ENCODE results near the gene RRAGD. TPM values are rescaled to one million over a fixed set of nuclear protein-coding genes. Genes with fewer than 3 reads are reported as not detected.

RRAGD gene
- total RNA-seq, 1 donor from 2014 or later, result 3.8 TPM

- Histone ChIP-seq H4K20me1 (ENCODE audit: insufficient read depth, low read length) (no peaks in the 10 kb centered on the region), H3K36me3 (ENCODE audit: insufficient read depth, low read length) (no peaks in the 10 kb centered on the region), H3K4me2 (ENCODE audit: low read length) (no peak overlapping the region), H3K27me3 (ENCODE audit: insufficient read depth, low read length) (no peaks in the 10 kb centered on the region), H3K4me3 (ENCODE audit: insufficient read depth, low read depth, low read length) (no peak overlapping the region), H3K9ac (ENCODE audit: low read length) (no peak overlapping the region), H3K27ac (ENCODE audit: low read depth, low read length) (no peak overlapping the region), H3K9me3 (ENCODE audit: insufficient read depth, low read depth, low read length) (no peaks in the 10 kb centered on the region), H2AFZ (ENCODE audit: low read depth, low read length) (no peak overlapping the region), H3K4me1 (ENCODE audit: insufficient read depth, low read length) (no peaks in the 10 kb centered on the region), H3K79me2 (ENCODE audit: insufficient read depth, low read length) (no peaks in the 10 kb centered on the region)
- DNase-seq (ENCODE audit: low read depth) (no peak), FAIRE-seq (no peak)
- H3K36me3 Mint-ChIP-seq (ENCODE audit: low read depth, unreplicated experiment), result peaks cover 4% of the 10 kb centered on the region
- H3K9me3 Mint-ChIP-seq (ENCODE audit: unreplicated experiment), result no peaks in the 10 kb centered on the region
- H3K27me3 Mint-ChIP-seq (ENCODE audit: low read depth, unreplicated experiment), result no peaks in the 10 kb centered on the region
- H3K4me3 Mint-ChIP-seq (ENCODE audit: unreplicated experiment), result no peak overlapping the region
- TF ChIP-seq CTCF (IDR thresholded peaks at IDR 0.05; ENCODE audit: insufficient read depth, low read depth, low read length) (no peak), EZH2 (IDR thresholded peaks at IDR 0.05; ENCODE audit: insufficient read depth, low read length) (no peak)
- H3K4me1 Mint-ChIP-seq (ENCODE audit: low read depth, unreplicated experiment), result no peaks in the 10 kb centered on the region
- no peak overlapping the region for H3K27ac Mint-ChIP-seq (ENCODE audit: unreplicated experiment)
Observed at GRCh38 chr6:89459501-89459900, 47.4 kb upstream of the RRAGD start.

- Mint-ChIP-seq H3K9me3 (ENCODE audit: unreplicated experiment) (no peaks in the 10 kb centered on the region), H3K4me1 (ENCODE audit: low read depth, unreplicated experiment) (peaks cover 5% of the 10 kb centered on the region), H3K27ac (ENCODE audit: unreplicated experiment) (no peak overlapping the region), H3K4me3 (ENCODE audit: unreplicated experiment) (no peak overlapping the region), H3K27me3 (ENCODE audit: low read depth, unreplicated experiment) (no peaks in the 10 kb centered on the region), H3K36me3 (ENCODE audit: low read depth, unreplicated experiment) (peaks cover 4% of the 10 kb centered on the region)
- H3K9ac ChIP-seq (ENCODE audit: low read length), result no peak overlapping the region
- TF ChIP-seq CTCF (IDR thresholded peaks at IDR 0.05; ENCODE audit: insufficient read depth, low read depth, low read length) (no peak), EZH2 (IDR thresholded peaks at IDR 0.05; ENCODE audit: insufficient read depth, low read length) (no peak)
- H4K20me1 ChIP-seq (ENCODE audit: insufficient read depth, low read length), result no peaks in the 10 kb centered on the region
- no peak for DNase-seq (ENCODE audit: low read depth)
- no peak overlapping the region for H3K4me2 ChIP-seq (ENCODE audit: low read length)
- H3K79me2 ChIP-seq (ENCODE audit: insufficient read depth, low read length), result no peaks in the 10 kb centered on the region
- FAIRE-seq, result no peak
- H3K36me3 ChIP-seq (ENCODE audit: insufficient read depth, low read length), result no peaks in the 10 kb centered on the region
- no peaks in the 10 kb centered on the region for H3K4me1 ChIP-seq (ENCODE audit: insufficient read depth, low read length)
- H3K27me3 ChIP-seq (ENCODE audit: insufficient read depth, low read length), result no peaks in the 10 kb centered on the region
- no peak overlapping the region for H2AFZ ChIP-seq (ENCODE audit: low read depth, low read length)
- no peak overlapping the region for H3K27ac ChIP-seq (ENCODE audit: low read depth, low read length)
- H3K9me3 ChIP-seq (ENCODE audit: insufficient read depth, low read depth, low read length), result no peaks in the 10 kb centered on the region
- H3K4me3 ChIP-seq (ENCODE audit: insufficient read depth, low read depth, low read length), result no peak overlapping the region
Observed at GRCh38 chr6:89458704-89459103, 46.6 kb upstream of the RRAGD start.

GRCh38 chr6:89454300-89454699, 42.2 kb upstream of the RRAGD start:
- no peak for FAIRE-seq

More at GRCh38 chr6:89454300-89454699, 42.2 kb upstream of the RRAGD start:
- H3K4me3 Mint-ChIP-seq (ENCODE audit: unreplicated experiment), result no peak overlapping the region
- H3K4me1 Mint-ChIP-seq (ENCODE audit: low read depth, unreplicated experiment), result peaks cover 5% of the 10 kb centered on the region
- no peak overlapping the region for H2AFZ ChIP-seq (ENCODE audit: low read depth, low read length)
- H3K36me3 ChIP-seq (ENCODE audit: insufficient read depth, low read length), result no peaks in the 10 kb centered on the region
- no peak overlapping the region for H3K27ac Mint-ChIP-seq (ENCODE audit: unreplicated experiment)
- H3K9me3 ChIP-seq (ENCODE audit: insufficient read depth, low read depth, low read length), result no peaks in the 10 kb centered on the region
- TF ChIP-seq EZH2 (IDR thresholded peaks at IDR 0.05; ENCODE audit: insufficient read depth, low read length) (no peak), CTCF (IDR thresholded peaks at IDR 0.05; ENCODE audit: insufficient read depth, low read depth, low read length) (no peak)
- H3K79me2 ChIP-seq (ENCODE audit: insufficient read depth, low read length), result no peaks in the 10 kb centered on the region
- H4K20me1 ChIP-seq (ENCODE audit: insufficient read depth, low read length), result no peaks in the 10 kb centered on the region
- no peak for DNase-seq (ENCODE audit: low read depth)
- H3K4me1 ChIP-seq (ENCODE audit: insufficient read depth, low read length), result no peaks in the 10 kb centered on the region
- no peak overlapping the region for H3K4me2 ChIP-seq (ENCODE audit: low read length)
- H3K27me3 ChIP-seq (ENCODE audit: insufficient read depth, low read length), result no peaks in the 10 kb centered on the region
- H3K9ac ChIP-seq (ENCODE audit: low read length), result no peak overlapping the region
- no peaks in the 10 kb centered on the region for H3K27me3 Mint-ChIP-seq (ENCODE audit: low read depth, unreplicated experiment)
- H3K36me3 Mint-ChIP-seq (ENCODE audit: low read depth, unreplicated experiment), result peaks cover 4% of the 10 kb centered on the region
- H3K4me3 ChIP-seq (ENCODE audit: insufficient read depth, low read depth, low read length), result no peak overlapping the region
- no peak overlapping the region for H3K27ac ChIP-seq (ENCODE audit: low read depth, low read length)
- no peaks in the 10 kb centered on the region for H3K9me3 Mint-ChIP-seq (ENCODE audit: unreplicated experiment)

Measured in astrocyte (in vitro differentiated cells and primary cell).